NCI-H524 (cell line): Measurements from ENCODE around the gene NINJ2.

ENCODE experiments used
- DNase-seq, 2 experiments: peaks; one replicate each; lab custom pipeline; 2025; lab: John Stamatoyannopoulos, UW

Gene NINJ2

GRCh38 chr12:613996-614395 is 49.2 kb downstream of the NINJ2 start:
- no peak for DNase-seq

DNA sequence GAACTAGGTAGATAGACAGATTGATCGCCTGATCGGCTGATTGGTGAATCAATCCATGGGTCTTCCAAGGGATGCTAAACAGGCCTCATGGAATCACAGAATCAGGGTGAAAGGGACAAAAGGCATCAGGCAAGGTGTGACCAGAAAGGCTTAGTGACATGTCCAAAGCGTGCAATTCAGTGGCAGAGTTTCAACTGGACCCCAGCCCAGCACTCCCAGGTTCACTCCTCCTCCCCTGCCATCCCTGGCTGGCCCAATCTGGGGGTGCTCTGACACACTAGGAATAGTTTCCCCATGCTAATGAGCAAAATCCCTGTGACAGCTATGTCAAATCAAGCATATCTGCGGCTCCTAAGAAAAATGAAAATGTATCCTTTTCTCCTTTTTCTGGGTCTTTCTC is 50.4 kb downstream of the NINJ2 start:
- no peak for DNase-seq

DNA sequence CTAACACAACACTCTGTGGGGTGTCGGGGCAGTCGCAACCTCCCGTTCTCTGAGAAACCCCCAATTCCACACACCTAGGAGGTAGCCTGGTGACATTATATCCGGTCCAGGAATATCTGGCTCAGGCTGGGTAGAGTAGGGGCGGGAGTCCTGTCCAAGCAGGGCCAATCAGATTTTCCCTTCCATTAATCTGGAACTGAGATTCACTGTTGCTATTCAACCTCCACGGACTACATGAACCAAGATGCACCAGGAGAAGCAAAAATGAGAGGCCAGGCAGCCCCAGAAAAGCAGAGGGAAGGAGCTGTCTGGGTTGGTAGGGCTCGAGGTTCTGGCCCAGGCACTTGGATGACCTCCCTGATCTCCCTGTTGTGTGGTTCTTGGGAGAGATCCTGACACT is 51.0 kb downstream of the NINJ2 start:
- no peak for DNase-seq

- no peak for DNase-seq
These were observed 51.5 kb downstream of the NINJ2 start for GRCh38 chr12:611721-612120.

GRCh38 chr12:608921-609320 is 54.3 kb downstream of the NINJ2 start:
- DNase-seq: no peak

DNA sequence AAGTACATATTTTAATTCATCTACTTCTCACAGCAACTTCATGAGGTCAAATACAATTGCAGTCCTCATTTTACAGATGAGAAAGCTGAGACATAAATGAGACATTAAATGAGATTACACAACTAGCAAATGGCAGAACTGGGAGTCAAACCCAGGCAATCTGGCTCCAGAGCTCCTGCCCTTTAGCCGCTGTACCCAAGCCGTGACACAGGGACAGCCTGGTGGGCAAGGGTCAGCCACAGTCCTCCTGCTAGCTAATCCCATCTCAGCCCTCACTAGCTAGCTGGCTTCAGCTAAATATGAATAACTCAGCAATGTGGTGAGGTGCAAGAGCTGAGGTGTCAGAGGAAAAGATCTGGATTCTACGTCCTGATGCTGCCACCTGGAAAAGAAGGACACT is 54.8 kb downstream of the NINJ2 start:
- no peak for DNase-seq

GRCh38 chr12:607541-608001 is 55.7 kb downstream of the NINJ2 start:
- no peak for DNase-seq

DNA sequence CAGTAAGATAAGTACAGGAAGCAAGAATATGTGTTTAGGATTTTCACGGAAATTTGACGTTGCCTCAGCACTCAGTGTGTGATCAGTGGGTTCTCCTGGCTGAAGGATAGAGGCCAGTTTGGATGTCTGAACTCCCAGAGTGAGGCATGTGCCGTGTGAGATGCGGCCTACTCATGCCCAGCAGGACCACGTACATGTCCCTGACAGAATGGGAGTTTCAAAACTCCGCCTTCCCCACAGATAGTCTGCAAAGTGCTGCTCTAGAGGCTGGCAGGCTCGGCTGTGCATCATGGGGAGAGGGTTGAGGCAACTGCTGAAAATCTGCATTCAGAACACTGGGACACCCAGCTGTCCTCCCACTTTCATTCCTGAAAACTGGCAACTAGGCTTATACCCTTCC is 58.3 kb downstream of the NINJ2 start:
- DNase-seq: no peak

- DNase-seq: no peak
These were observed 60.6 kb downstream of the NINJ2 start for GRCh38 chr12:602700-603068.

GRCh38 chr12:601976-602699 is 61.1 kb downstream of the NINJ2 start:
- DNase-seq: no peak

- no peak for DNase-seq
These were observed 63.5 kb downstream of the NINJ2 start for GRCh38 chr12:599756-600155.

DNA sequence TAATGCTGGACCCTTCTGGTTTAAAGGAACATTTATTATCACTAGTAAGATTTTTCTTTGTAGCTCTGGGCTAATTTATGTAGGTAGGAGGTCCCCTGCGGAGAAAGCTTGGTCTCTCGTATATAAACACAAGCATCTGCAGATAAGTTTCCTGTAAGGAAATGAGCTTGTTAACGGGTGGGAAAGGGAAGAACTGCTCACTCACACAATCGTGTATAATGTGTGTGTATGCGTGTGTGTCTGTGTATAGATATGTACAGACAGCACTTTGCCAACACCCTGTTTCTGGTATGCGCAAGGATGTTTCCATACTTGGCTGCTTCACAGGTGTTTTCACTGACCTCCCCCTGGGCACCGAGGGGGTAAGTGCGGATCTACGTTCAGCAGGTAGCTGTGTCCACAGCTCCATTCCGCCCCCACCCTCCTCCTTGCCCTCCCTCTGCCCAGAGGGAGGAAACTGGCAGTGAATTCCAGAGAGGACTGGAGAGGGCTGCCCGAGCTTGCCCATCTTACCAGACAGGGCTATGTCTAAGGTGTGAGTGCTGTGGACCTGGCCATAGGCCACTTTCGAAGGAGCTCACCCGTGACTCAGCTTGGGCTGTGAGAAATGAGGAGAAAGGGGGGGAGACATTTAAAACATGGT is 65.2 kb downstream of the NINJ2 start:
- no peak for DNase-seq

- DNase-seq: no peak
These were observed 69.6 kb downstream of the NINJ2 start for GRCh38 chr12:593396-594270.

- DNase-seq: no peak
These were observed 71.2 kb downstream of the NINJ2 start for GRCh38 chr12:592024-592505.

GRCh38 chr12:591167-592023 is 71.8 kb downstream of the NINJ2 start:
- peak; percentile 76 to 90 for DNase-seq

GRCh38 chr12:590206-590750 is 73.0 kb downstream of the NINJ2 start:
- DNase-seq: no peak

DNA sequence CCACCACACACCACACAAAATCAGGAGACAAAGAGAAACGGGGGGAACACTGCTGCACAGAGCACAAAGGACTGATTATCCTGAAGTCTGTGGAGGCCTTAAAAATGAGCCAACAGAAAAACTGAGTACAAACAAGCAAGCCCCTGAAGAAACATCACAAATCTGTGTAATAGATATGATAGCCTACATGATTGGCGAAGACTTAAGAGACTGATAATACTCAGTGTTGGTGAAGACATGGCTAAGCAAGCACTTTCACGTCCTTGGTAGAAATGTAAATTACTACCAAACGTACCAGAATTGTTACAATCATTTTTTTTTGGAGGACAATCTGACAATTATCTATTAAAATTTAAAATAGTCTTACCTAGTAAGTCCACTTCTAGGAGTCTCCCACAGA is 74.6 kb downstream of the NINJ2 start:
- no peak for DNase-seq

DNA sequence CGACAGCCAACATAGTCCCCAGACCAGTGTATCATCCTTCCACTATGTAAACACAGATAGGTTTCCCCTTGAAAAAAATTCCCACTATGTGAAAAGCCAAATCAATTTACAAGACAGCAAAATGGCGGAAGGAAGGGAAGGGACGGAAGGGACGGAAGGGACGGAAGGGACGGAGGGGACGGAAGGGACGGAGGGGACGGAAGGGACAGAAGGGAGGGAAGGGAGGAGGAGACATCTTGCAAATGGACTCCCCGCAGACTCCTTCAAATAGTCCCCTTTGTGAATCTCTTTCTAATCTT is 75.3 kb downstream of the NINJ2 start:
- no peak for DNase-seq

GRCh38 chr12:587132-588023 is 75.9 kb downstream of the NINJ2 start:
- DNase-seq: no peak

DNA sequence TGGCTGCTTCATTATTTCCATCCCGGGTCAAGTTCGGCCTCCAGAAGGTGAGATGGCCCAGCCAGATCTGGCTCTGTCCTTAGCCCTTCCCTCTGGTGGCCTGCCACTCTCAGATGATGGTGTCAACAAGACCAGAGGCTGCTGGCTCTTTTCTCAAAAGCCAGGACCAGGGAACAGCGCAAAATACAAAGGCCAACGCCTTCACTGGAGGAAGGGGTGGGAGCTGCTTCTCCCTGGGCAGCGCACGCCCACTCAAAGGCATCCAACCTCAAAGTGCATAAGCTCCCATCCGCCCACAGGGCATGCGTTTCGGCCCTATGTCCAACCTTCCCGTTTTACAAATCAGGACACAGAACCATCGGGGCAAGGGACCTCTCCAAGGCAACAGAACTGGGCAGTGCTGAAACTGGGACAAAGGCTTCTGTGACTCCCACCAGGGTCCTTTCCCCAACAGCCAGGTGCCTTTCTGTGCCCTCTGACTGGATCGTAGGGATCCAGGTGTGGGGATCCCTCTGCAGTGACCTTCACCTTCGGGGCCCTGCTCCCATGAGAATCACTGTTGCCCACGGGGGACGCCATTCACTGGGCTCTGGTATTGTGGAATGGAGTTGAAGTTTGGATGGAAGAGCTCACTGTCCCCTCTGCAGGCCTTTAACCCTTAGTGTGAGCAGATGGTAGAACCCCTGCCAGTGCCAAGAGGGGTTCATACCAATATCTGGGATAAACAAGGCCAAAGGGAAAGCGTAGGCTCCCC is 76.8 kb downstream of the NINJ2 start:
- DNase-seq: no peak
